ENCODE results near the gene MED19.

MED19 gene

GRCh38 chr11:57680552-57680874 is 31.5 kb downstream of the MED19 start:
- H3K4me3 ChIP-seq (ENCODE audit: low read depth, low read length): no peak overlapping the region
- TF ChIP-seq, protein P1, sequence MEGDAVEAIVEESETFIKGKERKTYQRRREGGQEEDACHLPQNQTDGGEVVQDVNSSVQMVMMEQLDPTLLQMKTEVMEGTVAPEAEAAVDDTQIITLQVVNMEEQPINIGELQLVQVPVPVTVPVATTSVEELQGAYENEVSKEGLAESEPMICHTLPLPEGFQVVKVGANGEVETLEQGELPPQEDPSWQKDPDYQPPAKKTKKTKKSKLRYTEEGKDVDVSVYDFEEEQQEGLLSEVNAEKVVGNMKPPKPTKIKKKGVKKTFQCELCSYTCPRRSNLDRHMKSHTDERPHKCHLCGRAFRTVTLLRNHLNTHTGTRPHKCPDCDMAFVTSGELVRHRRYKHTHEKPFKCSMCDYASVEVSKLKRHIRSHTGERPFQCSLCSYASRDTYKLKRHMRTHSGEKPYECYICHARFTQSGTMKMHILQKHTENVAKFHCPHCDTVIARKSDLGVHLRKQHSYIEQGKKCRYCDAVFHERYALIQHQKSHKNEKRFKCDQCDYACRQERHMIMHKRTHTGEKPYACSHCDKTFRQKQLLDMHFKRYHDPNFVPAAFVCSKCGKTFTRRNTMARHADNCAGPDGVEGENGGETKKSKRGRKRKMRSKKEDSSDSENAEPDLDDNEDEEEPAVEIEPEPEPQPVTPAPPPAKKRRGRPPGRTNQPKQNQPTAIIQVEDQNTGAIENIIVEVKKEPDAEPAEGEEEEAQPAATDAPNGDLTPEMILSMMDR (IDR thresholded peaks at IDR 0.05; ENCODE audit: insufficient read depth, low read depth, low read length, missing control alignments): no peak
- DNase-seq (ENCODE audit: low read depth): no peak

- no peak for DNase-seq (ENCODE audit: low read depth)
- TF ChIP-seq, protein P1 (IDR thresholded peaks at IDR 0.05; ENCODE audit: insufficient read depth, low read depth, low read length, missing control alignments): no peak
- H3K4me3 ChIP-seq (ENCODE audit: low read depth, low read length): no peak overlapping the region
These were observed 32.6 kb downstream of the MED19 start for GRCh38 chr11:57679396-57679795.

GRCh38 chr11:57675176-57675941 is 36.7 kb downstream of the MED19 start:
- no peak for DNase-seq (ENCODE audit: low read depth)
- TF ChIP-seq, protein P1 (IDR thresholded peaks at IDR 0.05; ENCODE audit: insufficient read depth, low read depth, low read length, missing control alignments): no peak
- H3K4me3 ChIP-seq (ENCODE audit: low read depth, low read length): no peak overlapping the region

GRCh38 chr11:57674251-57674650 is 37.8 kb downstream of the MED19 start:
- DNase-seq (ENCODE audit: low read depth): no peak
- H3K4me3 ChIP-seq (ENCODE audit: low read depth, low read length): no peak overlapping the region
- TF ChIP-seq, protein P1 (IDR thresholded peaks at IDR 0.05; ENCODE audit: insufficient read depth, low read depth, low read length, missing control alignments): no peak

- TF ChIP-seq, protein P1 (IDR thresholded peaks at IDR 0.05; ENCODE audit: insufficient read depth, low read depth, low read length, missing control alignments): no peak
- H3K4me3 ChIP-seq (ENCODE audit: low read depth, low read length): peak overlapping the region; percentile 77
- DNase-seq (ENCODE audit: low read depth): peak; percentile 47
These were observed 43.6 kb downstream of the MED19 start for GRCh38 chr11:57668434-57668782.

DNA sequence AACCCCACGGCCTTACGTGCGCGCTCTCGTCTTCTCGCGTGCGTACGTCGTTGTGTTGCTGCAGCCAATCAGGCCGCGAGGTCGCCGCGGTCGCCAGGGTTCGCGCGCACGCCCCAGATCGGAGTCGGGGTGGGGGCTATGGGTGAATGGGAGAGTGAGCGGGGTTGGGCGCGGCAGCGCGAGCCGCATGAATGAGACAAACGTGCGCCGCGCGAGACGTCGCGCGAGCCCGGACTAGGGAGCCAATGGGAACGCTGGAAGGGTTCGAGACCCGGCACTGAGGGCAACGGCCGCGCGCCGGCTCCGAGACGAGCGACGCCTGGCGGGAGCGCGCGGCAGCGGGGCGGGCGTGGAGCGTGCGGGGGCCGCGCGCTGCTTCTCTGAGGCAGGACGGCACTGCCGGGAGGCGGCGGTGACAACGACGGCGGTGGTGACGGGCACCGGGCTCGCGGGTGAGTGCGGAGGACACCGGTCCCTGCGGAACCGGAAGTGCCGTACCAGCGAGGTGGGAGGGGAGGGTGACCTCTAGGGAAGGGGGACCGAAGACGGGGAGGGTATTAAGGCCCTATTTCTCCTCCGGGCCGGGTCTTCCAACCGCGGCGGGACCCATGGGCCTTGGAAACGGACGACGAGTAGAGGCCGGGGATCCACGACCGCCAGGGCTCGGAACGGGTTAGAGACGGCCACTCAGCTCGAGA is 44.1 kb downstream of the MED19 start, which contains the start of gene ZDHHC5:
Gene ZDHHC5 (plus strand): TSS at position 379 of the 698 bp plus-strand sequence. CDS start 4,977 bp downstream, outside the sequence.
- TF ChIP-seq, protein P1 (IDR thresholded peaks at IDR 0.05; ENCODE audit: insufficient read depth, low read depth, low read length, missing control alignments): peak; percentile 44
- peak within 1 kb of the TSS; percentile 77 for H3K4me3 ChIP-seq (ENCODE audit: low read depth, low read length)
- DNase-seq (ENCODE audit: low read depth): peak; percentile 100

Data from GM12865 (cell line).